SKM-1 (cell line): ENCODE measurements around the gene FAM187B.

Source experiments
- DNase-seq: peaks from one replicate; lab custom pipeline; 2025; ENCODE audit not compliant: unreplicated experiment; lab: John Stamatoyannopoulos, UW

The FAM187B gene

DNA sequence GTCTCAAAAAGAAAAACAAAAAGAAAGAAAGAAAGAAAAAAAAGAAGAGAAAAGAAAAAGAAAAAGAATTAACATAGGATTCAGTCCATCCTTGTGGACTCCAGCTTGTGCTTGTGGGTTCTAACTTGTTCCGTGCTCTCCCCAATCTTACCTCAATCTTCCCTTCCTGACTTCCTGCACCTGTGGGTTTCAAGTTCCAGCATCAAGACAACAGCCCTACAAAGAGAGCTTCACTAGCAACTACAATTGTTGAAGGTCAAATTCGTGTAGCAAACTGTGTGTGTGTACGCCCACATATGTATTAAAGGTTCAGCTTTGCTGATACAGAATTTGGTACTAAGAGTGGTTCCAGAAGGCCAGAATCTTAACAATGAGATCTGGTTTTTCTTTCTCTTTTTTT is 48.7 kb downstream of the FAM187B start:
- DNase-seq, result no peak

DNA sequence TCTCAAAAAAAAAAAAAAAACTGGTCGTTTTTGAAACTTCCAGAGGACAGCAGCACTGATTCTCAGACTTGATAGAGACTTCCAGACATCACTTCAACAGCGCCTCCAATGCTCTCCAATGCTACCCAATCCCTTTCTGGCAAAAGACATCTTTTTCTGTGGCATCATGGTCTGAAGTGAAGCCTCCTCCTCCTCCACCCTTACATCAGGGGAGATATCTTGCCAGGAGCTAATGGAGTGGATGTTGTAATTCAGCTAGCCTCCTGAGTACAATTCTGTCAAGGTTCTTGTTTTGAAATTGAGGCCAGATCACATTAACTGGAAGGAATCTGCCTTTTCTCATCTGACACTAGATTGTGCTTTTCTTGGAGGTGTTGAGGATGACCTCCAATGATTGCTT is 49.8 kb downstream of the FAM187B start:
- no peak for DNase-seq

DNA sequence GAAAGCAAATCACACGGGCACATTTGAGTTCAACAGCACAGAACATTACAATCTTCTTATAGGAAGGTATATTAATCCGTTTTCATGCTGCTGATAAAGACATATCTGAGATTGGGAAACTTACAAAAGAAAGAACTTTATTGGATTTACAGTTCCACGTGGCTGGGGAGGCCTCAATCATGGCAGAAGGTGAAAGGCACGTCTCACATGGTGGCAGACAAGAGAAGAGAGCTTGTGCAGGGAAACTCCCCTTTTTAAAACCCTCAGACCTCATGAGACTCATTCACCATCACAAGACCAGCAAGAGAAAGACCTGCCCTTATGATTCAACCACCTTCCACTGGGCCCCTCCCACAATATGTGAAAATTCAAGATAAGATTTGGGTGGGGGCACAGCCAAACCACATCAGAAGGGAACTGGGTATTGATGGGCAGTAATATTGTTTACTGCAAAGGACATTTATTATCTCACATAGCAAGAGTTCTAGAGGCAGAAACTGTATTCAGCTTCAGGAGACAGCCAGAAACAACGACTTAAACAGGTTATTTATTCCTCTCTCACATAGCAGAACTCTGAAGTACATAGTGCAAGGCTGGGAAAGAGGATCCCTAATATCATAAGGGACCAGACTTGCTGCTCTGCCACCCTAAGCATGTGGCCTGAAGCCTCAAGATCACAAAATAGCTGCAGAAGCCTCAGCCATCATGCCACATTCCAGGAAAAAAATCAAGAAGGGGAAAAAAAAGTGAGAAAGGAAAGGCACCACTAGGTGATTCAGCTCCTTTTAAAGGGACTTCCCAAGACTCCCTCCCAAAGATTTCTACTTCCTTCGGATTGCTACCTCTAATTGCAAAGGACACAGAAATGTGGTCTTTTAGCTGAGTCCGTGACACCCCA is 50.9 kb downstream of the FAM187B start:
- no peak for DNase-seq

DNA sequence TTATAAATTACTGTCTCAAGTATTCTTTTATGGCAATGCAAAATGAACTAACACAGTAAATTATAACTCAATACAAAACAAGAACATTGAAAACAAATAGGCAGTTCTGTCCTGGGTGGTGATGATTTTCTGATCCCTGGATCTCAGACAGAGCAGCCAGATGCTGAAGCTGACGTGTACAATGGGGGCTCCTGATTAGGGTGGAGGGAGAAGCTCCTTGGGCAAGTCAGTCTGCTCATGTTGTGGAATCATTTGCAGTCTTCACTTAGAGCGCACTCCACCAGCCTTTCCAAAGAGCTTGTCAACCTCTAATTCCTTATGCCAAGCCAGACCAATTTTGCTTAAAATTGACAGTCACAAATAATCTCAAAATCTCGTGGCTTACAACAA is 52.4 kb downstream of the FAM187B start:
- no peak for DNase-seq
